ENCODE data around the gene MAST2.
"Not testable (repeated sequence)": the region's sequence is repeated elsewhere in the genome, so short reads cannot be mapped to it uniquely, and the experiment has no call there.

The MAST2 gene

GRCh38 chr1:45803299-45803780 lies at the start of gene MAST2:
TSS of gene MAST2 (plus strand) at chr1:45803612. CDS start at chr1:45803896, 284 bp downstream.
- DNase-seq: peak; percentile 84

DNA sequence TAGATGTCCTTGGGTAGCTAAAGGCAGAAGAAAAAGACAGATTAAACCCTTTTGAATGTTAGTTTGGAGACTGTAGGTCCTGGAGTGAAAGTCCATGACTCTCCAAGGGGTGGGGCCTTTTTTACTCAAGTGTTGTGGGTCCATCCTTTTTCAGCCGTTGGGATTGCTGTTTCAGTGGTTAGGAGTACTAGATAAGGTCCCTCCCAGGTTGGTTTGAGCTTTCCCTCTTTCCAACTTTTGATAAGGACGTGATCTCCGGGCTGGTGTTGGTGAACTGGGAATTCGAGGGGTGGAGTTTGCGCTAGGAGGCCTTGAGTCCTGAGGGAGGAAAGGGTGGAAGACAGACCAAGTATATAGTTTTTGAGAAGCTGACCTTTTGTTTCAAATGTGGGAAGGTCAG lies 47.7 kb upstream of the MAST2 start:
- DNase-seq: no peak

GRCh38 chr1:45762291-45762690 lies 41.1 kb upstream of the MAST2 start:
- no peak for DNase-seq

- no peak for DNase-seq
Measured at GRCh38 chr1:45765999-45766792, 37.2 kb upstream of the MAST2 start.

DNA sequence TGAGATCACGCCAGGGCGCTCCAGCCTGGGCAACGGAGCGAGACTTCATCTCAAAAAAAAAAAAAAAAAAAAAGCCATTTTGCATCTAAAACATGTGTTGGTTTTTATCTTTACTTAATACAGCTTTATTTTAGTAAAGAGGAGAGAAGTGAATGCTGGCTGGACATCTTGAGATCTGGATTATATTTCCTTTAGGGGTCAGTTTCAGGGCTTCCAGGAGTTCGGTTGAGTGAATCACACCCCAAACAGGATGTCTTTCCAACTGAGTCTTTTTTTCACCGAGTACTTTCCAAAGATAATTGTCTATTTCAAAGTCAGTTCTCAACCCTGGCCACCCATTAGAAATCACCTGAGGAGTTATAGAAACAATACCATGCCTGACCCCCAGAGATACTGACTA lies 36.4 kb upstream of the MAST2 start:
- no peak for DNase-seq

DNA sequence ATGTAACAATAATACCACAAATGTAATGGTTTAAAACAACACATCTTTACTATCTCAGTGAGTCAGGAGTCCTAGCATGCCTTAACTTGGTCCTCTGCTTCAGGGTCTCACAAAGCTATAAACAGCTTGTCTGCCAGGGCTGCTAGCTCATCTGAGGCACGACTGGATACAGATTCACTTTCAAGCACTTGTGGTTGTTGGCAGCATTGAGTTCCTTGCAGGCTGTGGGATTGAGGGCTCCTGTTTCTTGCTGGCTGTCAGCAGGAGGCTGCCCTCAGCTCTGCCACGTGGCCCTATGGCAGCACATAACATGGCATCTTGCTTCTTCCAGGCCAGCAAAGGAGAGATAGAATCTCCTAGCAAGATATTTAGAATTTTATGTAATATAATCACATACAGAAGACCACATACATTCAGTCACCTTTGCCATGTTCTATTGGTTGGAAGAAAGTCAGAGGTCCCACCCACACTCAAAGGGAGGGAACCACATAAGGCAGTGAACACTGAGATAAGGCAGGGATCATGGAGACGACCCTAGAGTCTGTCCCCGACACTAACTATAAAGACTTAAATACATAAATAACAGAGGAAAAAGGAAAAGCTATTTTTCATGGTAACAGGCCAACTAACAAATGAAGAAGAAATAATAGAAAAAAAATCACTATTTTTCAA lies 34.0 kb upstream of the MAST2 start:
- no peak for DNase-seq

- DNase-seq: no peak
Measured at GRCh38 chr1:45772971-45773370, 30.4 kb upstream of the MAST2 start.

DNA sequence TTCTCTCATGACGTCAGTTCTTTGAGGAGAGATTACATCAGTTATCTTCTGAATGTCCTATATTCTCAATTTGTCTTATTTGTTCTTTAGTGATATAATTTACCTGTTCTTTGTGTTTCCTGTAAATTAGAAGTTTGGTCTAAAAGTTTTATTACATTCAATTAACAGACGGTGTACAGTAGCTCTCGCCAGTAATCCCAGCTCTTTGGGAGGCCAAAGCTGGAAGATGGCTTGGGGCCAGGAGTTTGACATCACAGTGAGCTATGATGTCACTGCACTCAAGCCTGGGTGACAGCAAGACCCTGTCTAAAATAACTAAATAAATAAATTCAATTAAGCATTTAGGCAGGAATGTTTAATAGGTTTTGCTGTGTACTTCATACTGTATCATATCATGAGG lies 27.6 kb upstream of the MAST2 start:
- no peak for DNase-seq

DNA sequence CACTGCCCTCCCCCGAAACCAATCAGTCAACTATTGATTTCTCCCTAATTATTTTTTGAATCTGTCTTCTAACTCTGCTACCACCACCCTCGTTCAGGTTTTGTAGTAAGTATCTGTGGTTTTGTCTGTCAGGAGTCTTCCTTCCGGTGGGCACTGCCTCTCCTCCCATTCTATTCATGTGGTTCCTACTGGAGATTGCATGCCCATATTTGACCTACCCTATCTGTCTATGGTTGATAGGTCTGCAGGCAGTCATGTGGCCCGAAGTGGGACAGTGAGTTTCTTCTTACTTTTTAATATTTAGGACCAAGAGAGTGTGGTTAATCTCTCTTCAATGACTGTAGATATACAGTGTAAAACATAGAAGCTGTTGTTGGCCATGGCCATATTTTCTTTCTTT lies 17.8 kb upstream of the MAST2 start:
- DNase-seq: peak; percentile 68

DNA sequence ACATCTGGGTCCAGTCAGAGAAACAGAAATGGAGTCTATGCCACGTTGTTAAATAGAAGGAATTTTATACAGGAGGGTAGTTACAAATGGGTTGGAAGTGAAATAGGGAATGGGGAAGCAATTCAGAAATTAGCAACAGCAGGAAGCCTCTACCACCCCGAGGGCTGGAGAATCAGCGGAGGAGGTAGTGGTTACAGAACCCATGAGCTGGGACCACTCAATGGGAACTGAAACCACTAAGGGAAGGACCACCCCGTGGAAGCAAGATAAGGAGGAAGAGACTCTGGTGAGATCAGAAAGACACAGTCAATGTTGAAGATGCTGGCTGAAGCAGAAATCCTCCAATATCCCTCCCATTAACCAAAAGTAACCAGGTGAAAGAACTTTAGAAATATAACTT lies 15.5 kb upstream of the MAST2 start:
- DNase-seq: no peak

GRCh38 chr1:45789601-45790000 lies 13.8 kb upstream of the MAST2 start:
- DNase-seq: no peak

DNA sequence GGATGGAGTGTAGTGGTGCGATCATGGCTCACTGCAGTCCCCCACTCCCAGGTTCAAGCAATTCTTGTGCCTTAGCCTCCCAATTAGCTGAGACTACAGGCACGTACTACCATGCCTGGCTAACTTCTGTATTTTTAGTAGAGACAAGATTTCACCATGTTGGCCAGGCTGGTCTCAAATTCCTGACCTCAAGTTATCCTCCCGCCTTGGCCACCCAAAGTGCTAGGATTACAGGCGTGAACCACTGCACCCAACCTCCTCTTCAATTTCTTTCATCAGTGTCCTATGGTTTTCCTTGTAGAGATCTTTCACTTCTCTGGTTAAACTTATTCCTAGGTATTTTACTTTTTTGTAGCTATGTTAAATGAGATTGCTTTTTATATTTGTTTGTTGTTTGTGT lies 10.7 kb upstream of the MAST2 start:
- no peak for DNase-seq

DNA sequence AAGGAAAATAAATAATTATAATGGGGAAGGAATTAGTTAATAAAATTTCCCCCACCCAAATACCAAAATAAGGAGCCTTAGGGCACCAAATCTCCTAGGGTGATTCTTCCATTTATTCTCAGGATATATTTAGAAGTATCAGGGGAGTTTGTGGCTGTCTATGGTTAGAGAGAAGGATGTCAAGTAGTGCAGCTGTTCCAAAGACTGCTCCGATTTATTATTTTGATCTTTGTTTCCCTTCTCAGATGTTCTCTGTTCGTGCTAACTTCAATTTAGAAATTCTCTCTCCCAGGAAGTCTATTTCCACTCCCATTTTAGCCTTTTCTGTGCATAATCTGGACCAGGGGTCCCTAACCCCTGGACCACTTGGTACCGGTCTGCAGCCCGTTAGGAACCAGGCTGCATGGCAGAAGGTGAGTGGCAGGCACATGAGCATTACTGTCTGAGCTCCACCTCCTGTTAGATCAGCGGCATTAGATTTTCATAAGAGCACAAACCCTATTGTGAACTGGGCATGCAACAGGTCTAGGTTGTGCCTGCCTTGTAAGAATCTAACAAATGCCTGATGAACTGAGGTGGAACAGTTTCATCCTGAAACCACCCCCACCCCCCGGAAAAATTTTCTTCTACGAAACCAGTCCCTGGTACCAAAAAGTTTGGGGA lies 9.3 kb upstream of the MAST2 start:
- DNase-seq: no peak

DNA sequence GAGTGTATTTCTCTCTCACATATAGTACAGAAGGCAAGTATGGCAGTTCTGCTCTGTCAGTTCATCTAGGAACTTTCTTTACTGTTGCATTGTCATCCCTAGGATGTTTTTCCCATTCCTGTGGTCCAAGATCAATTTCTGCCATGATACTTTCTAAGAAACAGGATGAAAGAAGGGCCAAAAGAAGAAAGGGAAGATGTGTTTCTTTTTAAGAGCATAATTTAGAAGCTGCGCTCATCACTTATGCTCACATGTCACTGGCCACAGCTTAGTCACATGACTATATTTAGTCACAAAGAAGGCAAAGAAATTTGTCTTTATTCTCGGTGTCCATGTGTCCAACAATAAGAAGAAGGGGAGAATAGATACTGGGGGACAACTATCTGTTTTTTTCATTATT lies 7.0 kb upstream of the MAST2 start:
- no peak for DNase-seq

DNA sequence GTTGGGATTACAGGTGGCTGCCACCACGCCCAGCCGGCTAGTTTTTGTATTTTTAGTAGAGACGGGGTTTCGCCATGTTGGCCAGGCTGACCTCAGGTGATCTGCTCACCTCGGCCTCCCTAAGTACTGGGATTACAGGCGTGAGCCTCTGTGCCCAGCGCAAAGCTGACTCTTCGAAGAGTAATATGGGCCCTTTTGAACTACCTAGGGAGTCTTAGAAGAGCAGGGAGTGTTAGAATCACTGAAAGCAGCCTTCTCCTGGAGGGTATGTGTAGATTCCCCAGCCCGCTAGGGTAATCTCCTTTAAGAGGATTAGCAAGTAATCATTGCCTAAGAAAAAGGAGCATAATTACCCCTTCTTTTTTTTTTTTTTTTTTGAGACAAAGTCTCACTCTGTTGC lies 6.5 kb upstream of the MAST2 start:
- no peak for DNase-seq

- no peak for DNase-seq
Measured at GRCh38 chr1:45800899-45801298, 2.5 kb upstream of the MAST2 start.

DNA sequence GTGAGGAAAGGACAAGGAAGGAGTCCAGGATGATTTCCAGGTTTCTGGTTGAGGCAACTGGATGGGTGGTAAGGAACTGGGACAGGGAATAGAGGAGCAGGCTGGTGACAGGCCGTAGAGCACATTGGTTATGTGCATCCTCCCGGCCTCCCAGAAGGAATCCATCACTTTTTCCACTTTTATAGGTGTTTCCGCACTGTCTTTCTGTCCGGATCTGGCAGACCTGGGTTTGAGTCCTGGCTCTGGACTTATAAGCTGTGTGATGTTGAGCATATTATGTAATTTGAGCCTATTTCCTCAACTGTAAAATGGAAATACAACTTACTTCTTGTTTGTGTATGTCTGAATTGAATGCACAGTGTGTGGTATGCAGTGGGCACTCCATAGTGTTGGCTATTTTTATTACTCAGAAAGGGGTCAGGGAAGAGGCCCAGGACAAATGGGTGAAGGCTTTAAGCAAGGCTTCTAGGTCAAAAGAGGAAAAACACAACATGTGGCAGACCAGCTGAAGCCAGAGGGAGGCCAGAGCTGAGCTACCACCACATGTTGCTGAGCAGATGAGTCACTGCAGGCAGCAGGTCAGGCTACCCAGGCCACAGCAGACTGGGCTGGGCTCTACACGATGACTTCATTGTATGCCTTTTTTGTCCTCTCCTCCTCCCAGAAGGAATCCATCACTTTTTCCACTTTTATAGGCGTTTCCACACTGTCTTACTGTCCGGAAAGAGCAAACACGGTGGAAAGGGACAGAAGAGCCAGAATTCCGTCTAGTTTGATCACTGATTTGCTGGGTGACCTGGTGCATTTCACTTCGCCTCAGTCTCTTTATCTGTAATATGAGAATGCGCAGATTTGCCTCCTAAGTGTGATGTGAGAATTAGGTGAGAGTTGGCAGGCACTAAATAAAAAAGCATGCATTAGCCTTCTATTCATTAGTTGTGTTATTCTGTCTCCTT lies 791 bp upstream of the MAST2 start:
- DNase-seq: no peak

GRCh38 chr1:45803781-45804668 lies 613 bp downstream of the MAST2 start:
- DNase-seq: not testable (repeated sequence)

- no peak for DNase-seq
Measured at GRCh38 chr1:45804669-45804969, 1.2 kb downstream of the MAST2 start.

DNA sequence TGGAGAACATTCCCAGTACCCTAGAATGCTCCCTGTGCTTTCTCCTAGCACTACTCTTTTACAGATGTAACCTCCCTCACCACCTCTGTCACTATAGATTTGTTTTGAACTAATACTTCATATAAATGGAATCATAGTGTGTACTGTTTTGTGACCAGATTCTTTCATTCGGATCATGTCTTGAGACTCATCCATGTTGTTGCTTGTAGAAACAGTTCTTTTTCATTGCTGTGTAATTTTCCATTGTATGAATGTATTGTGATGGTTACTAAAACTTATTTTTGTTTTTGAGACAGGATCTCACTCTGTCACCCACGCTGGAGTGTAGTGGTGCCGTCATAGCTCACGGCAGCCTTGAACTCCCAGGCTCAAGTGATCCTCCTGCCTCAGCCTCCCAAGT lies 2.7 kb downstream of the MAST2 start:
- DNase-seq: no peak

GRCh38 chr1:45809761-45810160 lies 6.3 kb downstream of the MAST2 start:
- no peak for DNase-seq

DNA sequence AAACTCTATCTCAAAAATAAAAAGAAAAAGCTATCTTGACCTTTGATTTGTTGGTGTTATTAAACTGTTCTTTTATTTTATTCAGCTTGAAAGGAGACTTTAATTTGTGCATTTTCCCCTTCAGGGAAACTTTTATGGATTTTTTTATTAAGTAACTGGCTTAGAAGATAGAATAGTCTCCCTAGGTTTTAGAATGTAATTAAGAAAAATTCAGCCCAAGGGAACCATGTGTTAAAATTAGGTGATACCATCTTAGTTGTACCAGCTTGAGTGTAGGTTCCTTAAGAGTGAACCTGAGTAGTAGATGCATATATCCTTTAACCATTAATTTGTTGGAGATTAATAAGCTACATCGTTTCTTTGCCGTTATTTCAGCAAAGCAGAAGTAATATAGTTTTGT lies 11.4 kb downstream of the MAST2 start:
- DNase-seq: no peak
